Kidney epithelial cell (primary cell): ENCODE measurements around the gene NLRC5. TPM values are rescaled to one million over a fixed set of nuclear protein-coding genes. Genes with fewer than 3 reads are reported as not detected.
A peak's percentile ranks its signal among the peaks of the same experiment; 100 is the strongest.

ENCODE experiments used
- DNase-seq: peaks from one replicate; pipeline ENCODE4 v3.0.0-alpha.2; 2010; ENCODE audit warnings: low read depth
- H3K27me3 ChIP-seq: 2 replicates; pipeline ENCODE4 v1.6.0; 2011; ENCODE audit warnings: low read length; ENCODE audit not compliant: control insufficient read depth, insufficient read depth
- H3K36me3 ChIP-seq: 2 replicates; pipeline ENCODE4 v1.5.1; 2011; ENCODE audit warnings: low read length; ENCODE audit not compliant: control insufficient read depth, insufficient read depth
- H3K4me3 ChIP-seq: 2 replicates; pipeline ENCODE4 v1.5.1; 2011; ENCODE audit warnings: low read depth, mild to moderate bottlenecking, control low read depth, low read length
- total RNA-seq: library from RNA; depleted of rRNA; stranded (reverse); fragments of >200 nt; gene quantifications from 2 replicates; pipeline ENCODE4 v1.2.3, GENCODE V29; 2015
- TF ChIP-seq, protein P1 (sequence below): IDR thresholded peaks from 2 replicates; pipeline ENCODE4 v1.5.1; 2011; ENCODE audit warnings: mild to moderate bottlenecking, moderate library complexity, low read length, control low read depth, inconsistent platforms; ENCODE audit not compliant: insufficient read depth, poor library complexity, severe bottlenecking

NLRC5 gene
- total RNA-seq, 1 donor from 2014 or later: 7.7 TPM

DNA sequence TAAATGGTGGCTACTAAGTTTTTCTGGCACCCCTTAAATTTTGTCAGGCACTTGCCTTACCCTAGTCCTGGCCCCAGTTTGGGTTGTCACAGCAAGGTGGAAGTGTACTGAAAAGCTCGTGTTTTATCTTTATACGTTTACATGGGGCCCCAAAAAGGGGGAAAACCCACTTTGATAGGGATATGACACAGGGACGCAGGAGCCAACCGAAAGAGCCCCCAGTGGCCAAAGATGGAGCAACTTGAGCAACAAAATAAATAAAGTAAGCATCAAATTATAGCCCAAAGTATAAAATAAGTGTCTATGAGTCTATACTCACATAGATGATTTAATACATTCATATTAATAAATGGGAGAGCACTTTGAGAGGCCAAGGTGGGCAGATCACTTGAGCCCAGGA lies 32.6 kb upstream of the NLRC5 start:
- H3K36me3 ChIP-seq: no peaks in the 10 kb centered on the region
- H3K4me3 ChIP-seq: no peak overlapping the region
- no peak for DNase-seq
- TF ChIP-seq, protein P1, sequence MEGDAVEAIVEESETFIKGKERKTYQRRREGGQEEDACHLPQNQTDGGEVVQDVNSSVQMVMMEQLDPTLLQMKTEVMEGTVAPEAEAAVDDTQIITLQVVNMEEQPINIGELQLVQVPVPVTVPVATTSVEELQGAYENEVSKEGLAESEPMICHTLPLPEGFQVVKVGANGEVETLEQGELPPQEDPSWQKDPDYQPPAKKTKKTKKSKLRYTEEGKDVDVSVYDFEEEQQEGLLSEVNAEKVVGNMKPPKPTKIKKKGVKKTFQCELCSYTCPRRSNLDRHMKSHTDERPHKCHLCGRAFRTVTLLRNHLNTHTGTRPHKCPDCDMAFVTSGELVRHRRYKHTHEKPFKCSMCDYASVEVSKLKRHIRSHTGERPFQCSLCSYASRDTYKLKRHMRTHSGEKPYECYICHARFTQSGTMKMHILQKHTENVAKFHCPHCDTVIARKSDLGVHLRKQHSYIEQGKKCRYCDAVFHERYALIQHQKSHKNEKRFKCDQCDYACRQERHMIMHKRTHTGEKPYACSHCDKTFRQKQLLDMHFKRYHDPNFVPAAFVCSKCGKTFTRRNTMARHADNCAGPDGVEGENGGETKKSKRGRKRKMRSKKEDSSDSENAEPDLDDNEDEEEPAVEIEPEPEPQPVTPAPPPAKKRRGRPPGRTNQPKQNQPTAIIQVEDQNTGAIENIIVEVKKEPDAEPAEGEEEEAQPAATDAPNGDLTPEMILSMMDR: no peak
- no peaks in the 10 kb centered on the region for H3K27me3 ChIP-seq

DNA sequence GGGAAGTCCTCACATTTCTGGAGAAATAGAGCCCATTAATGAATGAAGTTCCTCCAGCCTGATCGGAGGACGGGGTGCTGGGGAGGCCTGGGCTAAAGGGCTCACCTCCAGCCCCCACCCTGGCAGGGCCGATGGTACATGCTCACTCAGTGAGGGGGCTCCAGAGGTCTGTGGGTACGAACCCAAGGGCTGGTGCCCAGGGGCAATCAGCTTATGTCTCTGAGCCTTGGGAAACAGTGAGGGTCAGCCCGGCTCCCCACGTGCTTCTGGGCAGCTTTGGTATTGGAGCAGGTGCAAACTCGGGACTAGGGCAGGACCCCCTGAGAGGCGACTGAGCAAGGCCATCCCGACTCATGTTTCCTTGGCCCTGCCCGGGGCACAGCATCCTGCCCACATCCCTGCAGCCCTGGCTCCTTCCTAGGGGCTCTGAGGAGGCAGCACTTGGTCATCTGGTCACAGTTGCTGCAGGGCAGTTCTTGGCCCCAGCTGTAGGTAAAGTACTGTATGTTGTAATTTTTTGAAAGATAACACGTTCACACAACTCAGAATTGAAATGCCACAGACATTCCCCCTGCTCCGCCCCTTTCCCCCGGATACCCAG lies 28.6 kb upstream of the NLRC5 start:
- Histone ChIP-seq H3K36me3 (no peaks in the 10 kb centered on the region), H3K4me3 (no peak overlapping the region), H3K27me3 (no peaks in the 10 kb centered on the region)
- no peak for DNase-seq
- TF ChIP-seq, protein P1: no peak

DNA sequence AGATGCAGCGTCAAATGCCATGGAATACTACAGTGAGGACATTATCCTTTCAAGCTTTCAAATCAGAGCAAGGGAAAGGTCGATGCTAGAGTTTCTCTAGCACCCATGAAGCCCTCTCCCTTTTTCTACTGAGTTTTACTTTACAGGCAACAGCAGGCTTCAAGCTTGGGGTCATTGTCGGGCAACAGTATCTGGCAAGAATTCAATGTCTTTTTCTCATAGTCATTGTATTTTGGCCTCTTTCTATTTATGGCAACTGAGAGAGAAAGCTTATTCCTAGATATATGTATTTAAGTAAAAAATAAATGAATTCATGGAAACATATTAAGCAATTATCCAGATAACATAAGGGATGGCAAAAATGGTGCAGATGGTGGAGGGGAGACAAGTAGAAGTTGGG lies 28.0 kb upstream of the NLRC5 start:
- no peaks in the 10 kb centered on the region for H3K27me3 ChIP-seq
- H3K36me3 ChIP-seq: no peaks in the 10 kb centered on the region
- DNase-seq: no peak
- TF ChIP-seq, protein P1: no peak
- H3K4me3 ChIP-seq: no peak overlapping the region

DNA sequence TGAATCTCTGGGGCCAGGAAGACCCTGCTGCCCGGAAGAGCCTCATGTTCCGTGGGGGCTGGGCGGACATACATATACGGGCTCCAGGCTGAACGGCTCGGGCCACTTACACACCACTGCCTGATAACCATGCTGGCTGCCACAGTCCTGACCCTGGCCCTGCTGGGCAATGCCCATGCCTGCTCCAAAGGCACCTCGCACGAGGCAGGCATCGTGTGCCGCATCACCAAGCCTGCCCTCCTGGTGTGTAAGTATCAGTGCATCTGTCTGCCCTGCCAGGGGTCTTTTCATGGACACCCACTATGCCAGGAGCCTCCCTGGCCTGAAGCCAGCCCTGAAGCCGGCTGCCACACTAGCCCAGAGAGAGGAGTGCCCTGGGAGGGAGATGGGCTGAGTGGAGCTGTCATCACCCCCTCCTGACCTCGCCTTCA lies 27.5 kb upstream of the NLRC5 start, which contains the start of gene CETP:
TSS of gene CETP (plus strand) at position 100 of the 431 bp plus-strand sequence. CDS start at position 130, 30 bp downstream.
- H3K4me3 ChIP-seq: no peak within 1 kb of the TSS
- DNase-seq: no peak
- TF ChIP-seq, protein P1: no peak
- no peaks in the 10 kb centered on the region for H3K36me3 ChIP-seq
- H3K27me3 ChIP-seq: no peaks in the 10 kb centered on the region

DNA sequence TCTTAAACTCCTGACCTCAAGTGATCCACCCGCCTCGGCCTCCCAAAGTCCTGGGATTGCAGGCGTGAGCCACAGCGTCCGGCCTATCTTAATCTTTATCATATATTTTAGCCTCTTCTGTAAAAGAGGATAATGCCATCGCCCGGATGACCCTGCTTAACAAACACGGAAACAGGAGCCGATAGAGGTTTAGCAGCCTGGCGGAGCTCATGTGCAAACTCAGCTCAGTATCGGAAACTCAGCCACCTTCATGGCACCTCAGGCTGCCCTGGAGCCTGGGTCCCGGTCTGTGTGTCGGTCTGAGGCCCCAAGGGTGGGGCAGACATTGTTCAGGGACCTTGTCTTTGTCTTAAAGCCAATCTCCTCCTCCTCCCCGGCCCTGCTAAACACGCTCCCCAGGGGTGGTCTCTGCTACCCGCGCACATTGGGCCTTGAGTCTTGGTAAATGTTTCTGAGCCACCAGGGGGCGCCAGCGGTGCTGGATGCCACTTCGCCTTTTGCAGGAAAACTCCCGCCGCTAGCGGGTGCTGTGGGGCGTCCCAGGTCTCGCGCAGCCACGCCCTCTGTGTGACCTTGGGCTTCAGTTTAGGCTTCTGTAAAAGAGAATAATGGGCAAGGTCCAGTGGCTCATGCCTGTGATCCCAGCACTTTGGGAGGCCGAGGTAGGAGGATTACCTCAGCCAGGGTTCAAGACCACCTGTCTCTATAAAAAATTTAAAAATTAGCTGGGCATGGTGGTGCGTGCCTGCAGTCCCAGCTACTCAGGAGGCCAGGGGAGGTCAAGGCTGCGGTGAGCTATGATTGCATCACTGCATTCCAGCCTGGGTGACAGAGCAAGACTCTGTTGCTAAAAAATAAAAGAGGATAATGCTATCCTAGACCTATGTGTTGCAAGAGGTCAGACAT lies 24.9 kb upstream of the NLRC5 start:
- H3K27me3 ChIP-seq: no peaks in the 10 kb centered on the region
- TF ChIP-seq, protein P1: peak; percentile 76
- H3K36me3 ChIP-seq: no peaks in the 10 kb centered on the region
- H3K4me3 ChIP-seq: no peak overlapping the region
- no peak for DNase-seq
